Smooth muscle cell (in vitro differentiated cells): ENCODE measurements around the gene RGL1. TPM values are rescaled to one million over a fixed set of nuclear protein-coding genes. Genes with fewer than 3 reads are reported as not detected.

ENCODE experiments used
- DNase-seq: peaks from one replicate; lab custom pipeline; 2025; ENCODE audit not compliant: unreplicated experiment; lab: John Stamatoyannopoulos, UW
- H2AFZ ChIP-seq: fragments of 200-600 bp; sonication (generic); 2 replicates; pipeline ENCODE4 v1.6.0; 2016; ENCODE audit warnings: antibody characterized with exemption, low read depth, mild to moderate bottlenecking
- H3F3A ChIP-seq: fragments of 200-600 bp; sonication (generic); 2 replicates; pipeline ENCODE4 v1.6.0; 2017; ENCODE audit warnings: antibody characterized with exemption, low read depth
- H3K27ac ChIP-seq: fragments of 200-600 bp; sonication (generic); 2 replicates; pipeline ENCODE4 v1.5.1; 2016; ENCODE audit warnings: low read depth, mild to moderate bottlenecking
- H3K27me3 ChIP-seq: fragments of 200-600 bp; sonication (generic); 2 replicates; pipeline ENCODE4 v1.6.1; 2016; ENCODE audit warnings: low read depth, mild to moderate bottlenecking
- H3K36me3 ChIP-seq: fragments of 200-600 bp; sonication (generic); 2 replicates; pipeline ENCODE4 v1.5.1; 2016; ENCODE audit warnings: low read depth
- H3K4me1 ChIP-seq: fragments of 200-600 bp; sonication (generic); 2 replicates; pipeline ENCODE4 v1.5.1; 2016; ENCODE audit warnings: low read depth
- H3K4me2 ChIP-seq: fragments of 200-600 bp; sonication (generic); 2 replicates; pipeline ENCODE4 v1.6.0; 2016; ENCODE audit warnings: mild to moderate bottlenecking
- H3K4me3 ChIP-seq: fragments of 200-600 bp; sonication (generic); 2 replicates; pipeline ENCODE4 v1.5.1; 2016; ENCODE audit warnings: mild to moderate bottlenecking
- H3K79me2 ChIP-seq: fragments of 200-600 bp; sonication (generic); 2 replicates; pipeline ENCODE4 v1.6.0; 2016; ENCODE audit warnings: low read depth, mild to moderate bottlenecking
- H3K9ac ChIP-seq: fragments of 200-600 bp; sonication (generic); 2 replicates; pipeline ENCODE4 v1.6.0; 2016; ENCODE audit warnings: low read depth
- H3K9me3 ChIP-seq: fragments of 200-600 bp; sonication (generic); replicated peaks from 2 replicates; pipeline ENCODE4 v1.5.1; 2016; ENCODE audit warnings: low read depth
- H4K20me1 ChIP-seq: fragments of 200-600 bp; sonication (generic); 2 replicates; pipeline ENCODE4 v1.6.0; 2016; ENCODE audit warnings: low read depth
- WGBS: methylation state at CpG from one replicate; pipeline ENCODE4 v1.1.7; 2016; ENCODE audit warnings: low lambda C conversion rate; 5-methylcytosine and 5-hydroxymethylcytosine counted together
- polyA plus RNA-seq: library from polyadenylated mRNA; unstranded; fragments of >200 nt; fragmentation: Nextera tagmentation; extraction: Ambion mirVana; gene quantifications from 2 replicates; pipeline ENCODE4 v1.2.1, GENCODE V29; 2016
- total RNA-seq: library from RNA; depleted of rRNA; stranded (reverse); fragments of >200 nt; gene quantifications from 2 replicates; pipeline ENCODE4 v1.2.3, GENCODE V29; 2014
- TF ChIP-seq, protein P1 (sequence below): fragments of 200-600 bp; sonication (generic); IDR thresholded peaks from 2 replicates; pipeline ENCODE4 v1.5.1; 2017; ENCODE audit warnings: borderline replicate concordance, mild to moderate bottlenecking, antibody characterized with exemption; ENCODE audit not compliant: insufficient read depth, poor library complexity, severe bottlenecking

Gene RGL1
- total and polyA plus RNA-seq, 2 experiments from 2014 or later = 21.1 to 21.4 TPM

DNA sequence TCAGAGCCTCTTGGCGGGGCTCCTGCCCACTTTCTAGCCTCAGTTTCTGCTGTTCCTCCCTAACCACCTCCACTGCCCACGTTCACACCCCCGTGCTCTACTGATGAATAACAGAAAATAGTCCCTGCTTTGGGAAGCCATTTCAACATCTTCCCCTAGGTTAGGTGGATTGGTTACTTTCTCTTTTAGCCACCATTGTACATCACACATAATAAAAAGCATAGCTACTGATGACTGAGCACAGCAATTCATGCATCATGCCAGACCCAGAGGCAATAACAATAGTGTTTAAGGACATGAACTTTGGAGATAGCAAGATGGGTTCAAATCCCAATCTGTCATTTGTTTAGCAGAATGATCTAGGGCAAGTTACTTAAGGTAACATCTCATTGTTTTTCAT lies 158.0 kb downstream of the RGL1 start:
- no peak overlapping the region for H3K9ac ChIP-seq
- H3K27me3 ChIP-seq = no peaks in the 10 kb centered on the region
- 96% methylated on average over 3 of the region's 3 CpGs for WGBS
- no peak overlapping the region for H3K4me2 ChIP-seq
- H3K4me3 ChIP-seq = no peak overlapping the region
- H3K9me3 ChIP-seq = no peaks in the 10 kb centered on the region
- H3K79me2 ChIP-seq = no peaks in the 10 kb centered on the region
- TF ChIP-seq, protein P1, sequence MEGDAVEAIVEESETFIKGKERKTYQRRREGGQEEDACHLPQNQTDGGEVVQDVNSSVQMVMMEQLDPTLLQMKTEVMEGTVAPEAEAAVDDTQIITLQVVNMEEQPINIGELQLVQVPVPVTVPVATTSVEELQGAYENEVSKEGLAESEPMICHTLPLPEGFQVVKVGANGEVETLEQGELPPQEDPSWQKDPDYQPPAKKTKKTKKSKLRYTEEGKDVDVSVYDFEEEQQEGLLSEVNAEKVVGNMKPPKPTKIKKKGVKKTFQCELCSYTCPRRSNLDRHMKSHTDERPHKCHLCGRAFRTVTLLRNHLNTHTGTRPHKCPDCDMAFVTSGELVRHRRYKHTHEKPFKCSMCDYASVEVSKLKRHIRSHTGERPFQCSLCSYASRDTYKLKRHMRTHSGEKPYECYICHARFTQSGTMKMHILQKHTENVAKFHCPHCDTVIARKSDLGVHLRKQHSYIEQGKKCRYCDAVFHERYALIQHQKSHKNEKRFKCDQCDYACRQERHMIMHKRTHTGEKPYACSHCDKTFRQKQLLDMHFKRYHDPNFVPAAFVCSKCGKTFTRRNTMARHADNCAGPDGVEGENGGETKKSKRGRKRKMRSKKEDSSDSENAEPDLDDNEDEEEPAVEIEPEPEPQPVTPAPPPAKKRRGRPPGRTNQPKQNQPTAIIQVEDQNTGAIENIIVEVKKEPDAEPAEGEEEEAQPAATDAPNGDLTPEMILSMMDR = no peak
- DNase-seq = no peak
- H3F3A ChIP-seq = no peaks in the 10 kb centered on the region
- H3K36me3 ChIP-seq = no peaks in the 10 kb centered on the region
- H2AFZ ChIP-seq = no peak overlapping the region
- H3K4me1 ChIP-seq = no peaks in the 10 kb centered on the region
- no peaks in the 10 kb centered on the region for H4K20me1 ChIP-seq
- H3K27ac ChIP-seq = no peak overlapping the region

DNA sequence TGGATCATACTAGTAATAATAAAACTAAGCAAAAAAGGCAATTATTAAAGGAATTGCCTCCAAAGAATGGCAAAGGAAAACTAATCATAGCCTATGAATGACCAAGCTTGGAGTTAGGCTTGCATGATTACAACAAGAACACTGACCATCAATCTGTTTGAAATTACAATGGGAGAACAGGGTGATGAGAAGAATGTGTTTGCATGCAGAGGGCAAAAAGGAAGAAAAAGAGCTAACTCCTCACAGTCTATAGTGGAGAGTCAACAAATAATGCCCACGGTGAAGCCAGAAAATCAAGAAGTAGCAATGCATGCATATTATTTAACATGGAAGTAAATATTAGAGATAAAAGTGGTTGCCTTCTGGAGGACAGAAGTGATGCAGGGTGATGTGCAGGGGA lies 160.8 kb downstream of the RGL1 start:
- TF ChIP-seq, protein P1 = no peak
- Histone ChIP-seq H2AFZ (no peak overlapping the region), H3F3A (no peaks in the 10 kb centered on the region), H3K9ac (no peak overlapping the region), H3K9me3 (no peaks in the 10 kb centered on the region), H3K27ac (no peak overlapping the region), H4K20me1 (no peaks in the 10 kb centered on the region), H3K4me3 (no peak overlapping the region), H3K4me1 (no peaks in the 10 kb centered on the region), H3K4me2 (no peak overlapping the region), H3K36me3 (no peaks in the 10 kb centered on the region), H3K79me2 (no peaks in the 10 kb centered on the region), H3K27me3 (no peaks in the 10 kb centered on the region)
- no peak for DNase-seq
- WGBS = 98% methylated on average over 1 of the region's 1 CpG

DNA sequence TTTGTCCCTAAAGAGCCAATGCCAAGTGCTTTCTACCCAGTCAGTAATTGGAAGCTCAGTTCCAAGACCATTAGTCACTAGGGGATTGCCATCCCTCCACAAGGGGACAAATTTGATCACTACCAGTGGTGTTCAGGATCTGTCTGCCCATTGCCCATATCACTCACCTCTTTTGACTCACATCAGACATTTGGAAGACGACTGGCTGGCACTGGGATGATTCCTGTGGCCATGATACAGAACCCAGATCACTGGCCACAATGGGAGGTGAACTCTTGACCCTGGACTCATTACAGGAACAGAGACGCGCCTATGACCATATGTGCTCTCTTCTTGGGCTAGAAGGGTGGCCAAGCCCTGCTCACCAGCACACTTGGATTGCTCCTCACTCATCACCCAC lies 161.6 kb downstream of the RGL1 start:
- H3K27me3 ChIP-seq = no peaks in the 10 kb centered on the region
- no peak for DNase-seq
- H3K4me2 ChIP-seq = no peak overlapping the region
- H3K79me2 ChIP-seq = no peaks in the 10 kb centered on the region
- no peak overlapping the region for H3K4me3 ChIP-seq
- no peaks in the 10 kb centered on the region for H3F3A ChIP-seq
- H3K9me3 ChIP-seq = no peaks in the 10 kb centered on the region
- TF ChIP-seq, protein P1 = no peak
- H3K36me3 ChIP-seq = no peaks in the 10 kb centered on the region
- no peaks in the 10 kb centered on the region for H3K4me1 ChIP-seq
- H3K9ac ChIP-seq = no peak overlapping the region
- H2AFZ ChIP-seq = no peak overlapping the region
- no peaks in the 10 kb centered on the region for H4K20me1 ChIP-seq
- H3K27ac ChIP-seq = no peak overlapping the region
- 90% methylated on average over 3 of the region's 3 CpGs for WGBS

DNA sequence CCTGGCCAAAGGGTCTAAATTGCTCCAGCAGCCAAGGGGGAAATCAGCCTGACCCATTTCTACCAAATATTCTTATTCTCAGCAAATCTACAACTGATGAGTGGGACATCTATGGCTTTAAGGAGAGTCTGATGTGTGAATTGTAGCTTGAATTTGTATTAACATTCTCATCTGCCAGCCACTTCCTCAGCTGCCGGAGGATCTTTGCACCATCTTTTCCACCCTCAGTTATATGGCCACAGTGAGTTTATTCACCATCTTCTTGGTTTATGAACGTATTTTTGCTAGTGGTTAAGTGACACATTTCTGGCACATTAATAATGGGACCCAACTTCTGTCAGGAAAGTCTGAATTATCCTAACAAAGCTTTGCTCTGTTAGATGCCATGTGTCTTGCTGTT lies 163.0 kb downstream of the RGL1 start:
- Histone ChIP-seq H3K27ac (no peak overlapping the region), H3K4me3 (no peak overlapping the region), H3K27me3 (no peaks in the 10 kb centered on the region), H2AFZ (no peak overlapping the region), H4K20me1 (no peaks in the 10 kb centered on the region), H3K9ac (no peak overlapping the region), H3F3A (no peaks in the 10 kb centered on the region), H3K79me2 (no peaks in the 10 kb centered on the region), H3K36me3 (no peaks in the 10 kb centered on the region), H3K4me2 (no peak overlapping the region), H3K4me1 (no peaks in the 10 kb centered on the region), H3K9me3 (no peaks in the 10 kb centered on the region)
- 76% methylated on average over 2 of the region's 2 CpGs for WGBS
- no peak for DNase-seq
- TF ChIP-seq, protein P1 = no peak
